NCI-H774 (cell line): Measurements from ENCODE around the gene IRF2.

Experiments
- DNase-seq: peaks from one replicate; lab custom pipeline; 2025; lab: John Stamatoyannopoulos, UW

IRF2 gene

GRCh38 chr4:184409502-184409901 lies 64.8 kb downstream of the IRF2 start:
- DNase-seq, result no peak

GRCh38 chr4:184408684-184409081 lies 65.7 kb downstream of the IRF2 start:
- DNase-seq, result no peak

- DNase-seq, result no peak
Measured at GRCh38 chr4:184408021-184408683, 66.2 kb downstream of the IRF2 start.

GRCh38 chr4:184406958-184407391 lies 67.4 kb downstream of the IRF2 start:
- DNase-seq, result no peak

- DNase-seq, result no peak
Measured at GRCh38 chr4:184404047-184404446, 70.3 kb downstream of the IRF2 start.

GRCh38 chr4:184403384-184403781 lies 71.0 kb downstream of the IRF2 start:
- DNase-seq, result no peak

- DNase-seq, result no peak
Measured at GRCh38 chr4:184402740-184403383, 71.5 kb downstream of the IRF2 start.

GRCh38 chr4:184402239-184402638 lies 72.1 kb downstream of the IRF2 start:
- no peak for DNase-seq

- no peak for DNase-seq
Measured at GRCh38 chr4:184401397-184402171, 72.8 kb downstream of the IRF2 start.

GRCh38 chr4:184400891-184401290 lies 73.5 kb downstream of the IRF2 start:
- DNase-seq, result no peak

GRCh38 chr4:184400375-184400870 lies 73.9 kb downstream of the IRF2 start:
- DNase-seq, result no peak

- no peak for DNase-seq
Measured at GRCh38 chr4:184399512-184399908, 74.8 kb downstream of the IRF2 start.

GRCh38 chr4:184398741-184399511 lies 75.4 kb downstream of the IRF2 start:
- no peak for DNase-seq

- DNase-seq, result no peak
Measured at GRCh38 chr4:184397516-184398163, 76.7 kb downstream of the IRF2 start.

- no peak for DNase-seq
Measured at GRCh38 chr4:184396570-184397515, 77.5 kb downstream of the IRF2 start.

- no peak for DNase-seq
Measured at GRCh38 chr4:184395971-184396391, 78.4 kb downstream of the IRF2 start.

GRCh38 chr4:184395451-184395917 lies 78.9 kb downstream of the IRF2 start:
- no peak for DNase-seq

GRCh38 chr4:184392748-184393559 lies 81.4 kb downstream of the IRF2 start:
- no peak for DNase-seq

GRCh38 chr4:184392316-184392715 lies 82.0 kb downstream of the IRF2 start:
- DNase-seq, result no peak
